NCI-H187 treated with DMSO at 0.1 percent for 48 hours (cell line): ENCODE measurements around the gene PLEKHA6.

Experiments
- DNase-seq: peaks from one replicate; lab custom pipeline; 2025; lab: John Stamatoyannopoulos, UW

PLEKHA6 gene

DNA sequence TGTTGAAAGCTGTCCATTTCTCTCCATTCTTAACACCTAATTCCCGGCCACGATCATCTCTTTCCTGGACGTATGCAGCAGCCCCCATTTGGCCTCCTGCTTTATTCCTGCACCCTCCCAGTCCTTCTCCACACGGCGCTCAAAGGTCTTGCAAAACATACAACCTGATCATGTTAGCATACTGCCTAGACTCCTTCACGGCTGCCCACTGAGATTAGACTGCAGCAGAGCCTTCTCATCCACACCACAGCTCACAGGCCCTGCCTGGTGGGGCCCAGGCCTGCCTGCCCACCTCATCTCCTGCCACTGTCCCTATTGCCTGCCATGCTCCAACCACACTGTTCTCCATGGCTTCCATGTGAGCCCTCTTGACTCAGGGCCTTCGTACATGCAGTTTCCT lies 148.7 kb downstream of the PLEKHA6 start:
- no peak for DNase-seq

DNA sequence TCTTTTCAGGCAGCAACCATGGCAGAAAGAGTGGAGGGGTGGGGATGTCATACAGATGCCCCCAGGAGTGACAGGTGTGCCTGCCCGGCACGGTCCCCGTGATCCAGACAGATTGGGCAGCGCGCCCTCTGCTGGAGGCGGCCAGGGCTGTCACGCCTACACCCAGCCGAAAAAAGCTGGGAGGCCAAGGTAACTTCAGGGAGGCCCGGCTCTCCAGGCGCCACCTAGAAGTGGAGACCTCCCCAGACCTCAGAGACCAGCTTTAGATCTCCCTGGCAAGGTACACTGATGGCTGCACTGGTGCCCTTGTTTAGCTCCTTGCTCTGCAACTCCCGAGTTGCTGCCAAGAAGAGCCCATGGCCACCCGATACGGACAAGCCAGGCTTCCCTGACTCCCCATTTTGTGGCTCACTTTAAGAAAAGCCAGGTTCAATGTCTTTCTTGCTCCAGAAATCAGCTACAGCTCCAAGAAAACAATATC lies 152.6 kb downstream of the PLEKHA6 start:
- DNase-seq = no peak

DNA sequence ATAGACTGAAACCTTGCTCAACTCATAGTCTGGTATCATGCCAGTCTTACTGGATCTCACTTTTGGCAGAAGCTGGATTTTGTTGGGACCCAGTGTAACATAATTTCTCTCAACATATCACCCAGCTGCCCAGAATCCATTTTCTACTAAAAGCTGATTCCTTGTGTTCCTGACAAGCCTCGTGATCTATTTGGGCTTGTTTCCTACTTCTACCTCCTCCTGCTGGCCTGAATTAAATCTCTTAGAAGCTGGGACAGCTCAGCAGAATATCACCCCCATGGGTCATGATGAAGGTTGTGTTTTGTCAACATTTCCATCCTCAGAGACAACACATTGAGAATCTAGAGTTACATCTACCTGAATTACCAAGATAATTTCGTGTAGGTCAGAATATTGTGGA lies 153.6 kb downstream of the PLEKHA6 start:
- no peak for DNase-seq

DNA sequence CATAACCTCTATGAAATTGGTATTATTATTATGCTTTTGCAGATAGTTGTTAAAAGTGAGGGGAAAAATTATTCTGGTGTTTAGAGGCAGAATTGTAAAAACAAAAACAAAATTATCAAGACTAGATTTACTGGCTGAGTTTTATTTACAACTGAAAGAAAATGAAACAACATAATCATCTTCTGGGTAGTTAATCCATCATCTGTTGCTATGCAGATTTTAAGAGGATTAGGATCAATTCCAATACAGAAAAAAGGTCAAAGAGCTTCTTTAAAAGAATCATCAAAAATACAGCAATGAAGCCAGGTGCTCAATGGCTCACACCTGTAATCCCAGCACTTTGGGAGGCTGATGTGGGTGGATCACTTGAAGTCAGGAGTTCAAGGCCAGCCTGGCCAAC lies 154.2 kb downstream of the PLEKHA6 start:
- no peak for DNase-seq

DNA sequence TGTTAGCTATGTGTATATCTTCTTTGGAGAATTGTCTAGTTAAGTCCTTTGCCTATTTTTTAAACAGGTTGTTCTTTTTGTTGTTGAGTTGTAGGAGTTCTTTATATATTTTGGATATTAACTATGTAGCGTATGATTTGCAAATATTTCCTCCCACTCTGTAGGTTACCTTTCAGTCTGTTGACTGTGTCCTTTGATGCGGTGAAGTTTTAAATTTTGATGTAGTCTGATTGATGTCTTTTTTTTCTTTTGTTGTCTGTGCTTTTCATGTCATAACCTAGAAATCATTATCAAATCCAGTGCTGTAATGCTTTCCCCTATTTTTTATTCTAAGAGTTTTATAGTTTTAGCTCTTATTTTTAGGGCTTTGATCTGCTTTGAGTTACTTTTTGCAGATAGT lies 154.8 kb downstream of the PLEKHA6 start:
- DNase-seq = no peak

DNA sequence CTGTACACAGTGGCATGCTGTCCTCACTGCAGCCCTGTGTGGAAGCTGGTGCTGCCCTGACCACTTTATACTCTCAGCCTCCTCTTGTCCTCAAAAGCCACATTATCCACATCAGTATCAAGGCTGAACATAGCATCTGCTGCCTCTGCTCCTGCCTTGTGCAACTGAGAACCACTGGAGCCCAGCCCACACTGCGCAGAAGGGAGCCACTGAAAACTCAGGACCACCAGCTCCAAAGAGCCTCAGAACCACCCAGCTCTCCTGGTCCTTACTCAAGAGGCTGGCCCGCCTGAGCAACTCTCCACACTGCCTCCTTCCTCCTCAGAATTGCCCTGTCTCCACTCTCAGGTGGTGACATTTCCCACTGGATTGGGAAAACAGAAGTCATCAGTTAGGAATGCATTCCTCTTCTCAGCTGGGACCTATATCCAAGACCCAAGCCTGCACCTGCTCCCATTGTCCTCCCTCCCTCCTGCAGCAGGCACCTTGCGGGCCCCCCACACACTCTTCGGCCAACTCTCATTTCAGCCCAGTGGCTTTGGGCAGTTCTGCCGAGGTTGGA lies 156.4 kb downstream of the PLEKHA6 start:
- DNase-seq = no peak

DNA sequence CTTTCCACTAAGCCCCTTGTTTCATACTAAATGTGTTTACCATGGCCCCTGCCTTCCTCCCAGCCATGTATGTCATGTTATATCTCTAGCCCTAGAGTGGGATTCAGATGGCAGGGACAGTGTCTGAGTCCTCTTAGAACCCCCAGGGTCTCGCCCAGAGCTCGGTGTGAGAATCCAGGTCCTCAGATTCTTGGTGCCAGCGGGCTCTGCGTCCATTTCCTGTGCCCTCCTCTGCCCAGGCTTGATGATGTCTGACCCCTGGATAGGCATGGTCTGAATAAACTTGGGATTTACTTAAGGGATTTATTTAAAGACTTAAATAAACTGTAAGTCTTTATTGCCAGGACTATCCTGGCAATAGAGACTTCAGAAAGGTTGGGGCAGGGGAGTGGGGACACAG lies 157.2 kb downstream of the PLEKHA6 start:
- no peak for DNase-seq

DNA sequence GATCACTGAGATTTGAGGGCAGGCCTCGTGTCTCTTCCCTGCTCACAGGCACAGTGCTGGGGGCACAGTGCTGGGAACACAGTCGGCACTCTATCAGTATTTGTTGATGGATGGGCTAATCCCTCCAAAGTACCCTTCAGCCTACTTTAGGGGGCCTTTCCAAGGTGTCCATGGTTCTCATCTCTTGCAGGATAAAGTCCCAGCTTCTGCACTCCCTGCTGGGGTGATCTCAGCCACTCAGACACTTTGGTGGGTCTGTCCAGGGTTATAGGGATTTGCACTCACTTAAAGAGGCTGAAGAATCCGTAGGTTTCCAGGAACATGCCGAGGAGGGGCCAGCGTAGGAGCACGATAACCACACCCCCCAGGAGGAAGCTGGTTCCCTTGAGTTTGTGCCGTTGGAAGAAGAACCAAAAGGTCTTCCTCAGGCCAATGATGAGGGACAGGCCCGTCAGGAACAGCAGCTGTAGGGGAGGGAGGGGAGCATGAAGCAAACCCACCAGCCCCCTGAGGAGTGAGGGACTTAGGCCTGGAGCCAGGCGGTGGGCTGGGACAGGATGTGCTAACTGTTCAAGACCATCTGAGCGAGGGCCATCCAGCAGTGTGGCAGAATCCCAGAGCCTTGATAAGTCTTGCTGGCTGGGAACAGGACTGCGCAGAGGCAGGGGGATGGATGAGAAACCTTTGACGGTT lies 158.2 kb downstream of the PLEKHA6 start:
- DNase-seq = no peak

DNA sequence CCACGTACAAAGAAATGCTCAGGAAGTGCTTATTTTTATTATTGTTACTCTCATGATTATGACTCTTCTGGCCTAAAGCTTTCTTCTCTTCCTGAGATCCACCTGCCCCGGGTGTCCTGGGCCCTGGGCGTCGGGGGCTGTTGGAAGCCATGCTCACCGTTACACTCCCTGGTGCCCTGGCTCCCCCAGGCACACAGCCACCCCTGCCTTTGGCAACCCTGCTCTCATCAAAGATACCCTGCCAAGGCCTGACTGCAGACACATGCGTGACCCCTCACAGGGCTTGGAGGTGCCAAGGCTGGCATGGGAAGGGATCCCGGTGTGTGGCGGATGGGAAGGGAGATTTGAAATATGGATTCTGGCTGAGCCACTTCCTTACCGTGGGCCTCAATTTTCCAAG lies 160.2 kb downstream of the PLEKHA6 start:
- DNase-seq = no peak

DNA sequence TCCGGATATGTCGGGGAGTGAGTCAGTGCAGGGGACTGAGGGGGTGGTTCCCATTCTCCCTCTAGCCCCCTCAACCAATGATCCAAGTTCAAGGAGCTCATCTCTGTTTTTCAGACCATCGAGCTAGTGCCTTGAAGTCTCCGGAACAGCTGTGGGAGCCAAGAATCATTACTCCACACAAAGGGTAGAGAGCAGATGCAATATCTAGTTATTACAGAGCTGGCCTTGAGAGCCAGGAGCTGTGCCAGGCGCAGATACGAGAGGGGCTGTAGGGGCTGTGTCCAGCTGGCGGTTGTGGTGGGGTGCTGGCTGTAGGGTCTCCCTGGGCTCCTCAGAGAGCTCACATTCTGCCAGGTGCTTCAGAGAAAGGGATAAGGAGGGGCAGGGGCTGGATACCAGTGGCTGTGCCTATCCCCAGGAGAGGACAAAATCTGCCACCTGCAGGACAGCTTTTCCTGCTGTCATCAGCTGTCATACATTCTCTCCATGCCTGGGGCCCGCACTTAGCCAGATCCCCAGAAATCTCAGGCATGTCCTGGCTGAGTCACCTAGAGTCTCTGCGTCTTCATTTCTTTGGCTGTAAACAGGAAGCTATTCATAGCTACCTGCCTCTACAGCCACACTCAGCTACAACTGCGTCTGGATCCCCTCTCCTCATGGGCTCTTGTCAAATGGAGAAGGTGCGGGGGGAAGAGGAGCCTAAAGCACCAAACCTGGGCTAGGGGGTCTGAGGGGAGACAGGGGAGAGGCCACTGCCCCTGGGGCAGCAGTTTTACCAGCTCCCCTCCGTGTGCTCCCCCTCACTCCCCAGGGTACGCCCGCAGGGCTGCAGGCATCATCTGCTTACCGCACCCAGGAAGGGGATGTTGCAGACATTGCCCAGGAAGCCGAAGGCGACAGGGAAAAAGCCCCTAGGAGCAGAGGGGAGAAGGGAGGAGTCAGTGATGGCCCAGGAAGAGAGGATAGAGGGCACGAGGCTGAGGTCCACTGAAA lies 161.1 kb downstream of the PLEKHA6 start:
- DNase-seq = no peak

DNA sequence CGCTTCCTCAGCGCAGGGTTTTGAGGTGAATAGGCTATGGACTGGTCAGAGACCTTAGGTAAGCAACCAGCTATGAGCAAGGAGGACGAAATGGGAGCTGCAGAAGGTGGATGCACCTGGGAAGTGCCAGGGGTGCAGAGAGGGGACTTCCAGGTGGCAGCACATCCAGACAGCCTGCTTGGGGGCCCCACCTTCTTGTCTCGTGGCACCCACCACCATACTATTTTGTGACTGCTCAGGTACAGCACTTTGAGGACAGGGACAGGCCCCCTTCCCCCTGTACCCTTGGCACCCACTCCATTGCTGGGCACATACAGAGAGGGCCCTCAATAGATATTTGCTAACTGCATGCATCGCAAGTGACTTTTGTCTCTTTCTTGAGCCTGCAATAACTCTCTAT lies 162.7 kb downstream of the PLEKHA6 start:
- DNase-seq = no peak

DNA sequence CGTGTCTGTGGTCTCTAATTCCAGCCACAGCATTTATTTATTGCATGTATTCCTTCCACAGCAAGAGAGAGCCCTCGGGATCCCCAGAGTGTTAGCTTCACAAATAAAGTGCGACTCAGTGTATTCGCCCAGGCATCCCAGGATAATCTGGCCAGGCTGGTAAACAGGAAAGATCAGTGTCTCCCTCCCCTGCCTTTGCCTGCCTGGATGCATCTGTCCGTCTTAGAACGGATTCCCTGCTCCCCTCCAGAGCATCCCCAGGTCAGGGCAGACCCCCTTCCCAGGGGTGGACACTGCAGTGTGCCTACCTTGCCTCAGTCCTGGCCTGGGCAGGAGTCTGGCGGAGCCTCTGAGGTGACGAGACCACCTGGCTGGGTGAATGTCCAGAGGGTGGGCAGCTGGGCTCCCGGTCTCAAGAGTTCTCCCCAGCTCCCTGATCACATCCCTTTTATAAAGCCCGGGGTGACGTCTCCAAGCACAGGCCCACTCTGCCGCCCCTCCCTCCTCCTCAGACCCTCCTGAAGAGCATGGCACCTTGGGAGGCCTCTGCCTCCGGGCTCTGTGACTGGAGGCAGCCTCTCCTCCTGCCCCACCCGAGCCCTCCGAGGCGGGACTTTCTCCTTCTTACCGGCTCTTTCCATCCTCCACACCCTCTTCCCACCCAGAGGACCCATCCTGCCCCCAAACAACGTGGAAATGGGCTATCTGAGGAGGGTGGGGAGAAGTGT lies 163.5 kb downstream of the PLEKHA6 start, which contains the start of gene KISS1:
Gene KISS1, minus strand, starts transcription at position 424 of the 728 bp plus-strand sequence. CDS start 3,615 bp downstream, outside the sequence.
- DNase-seq = no peak

DNA sequence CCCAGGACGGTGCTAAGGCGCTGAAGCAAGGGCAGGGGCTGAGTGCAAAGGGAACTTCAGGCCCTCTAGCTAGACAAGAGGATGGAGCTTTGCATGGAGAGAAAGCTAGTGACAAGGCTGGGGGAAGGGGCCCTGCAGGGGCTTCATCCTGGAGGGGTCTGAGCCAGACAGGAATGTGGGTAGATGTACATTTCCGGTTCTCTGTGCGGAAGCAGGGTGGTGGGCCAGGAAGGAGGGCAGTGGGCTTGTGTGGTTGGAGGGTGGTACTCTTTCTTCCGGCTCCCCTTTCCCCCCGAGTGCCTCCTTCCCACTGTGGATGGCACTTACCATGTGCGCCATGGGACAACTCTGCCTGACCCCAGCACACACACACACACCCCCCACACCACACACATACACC lies 165.0 kb downstream of the PLEKHA6 start:
- DNase-seq = no peak

DNA sequence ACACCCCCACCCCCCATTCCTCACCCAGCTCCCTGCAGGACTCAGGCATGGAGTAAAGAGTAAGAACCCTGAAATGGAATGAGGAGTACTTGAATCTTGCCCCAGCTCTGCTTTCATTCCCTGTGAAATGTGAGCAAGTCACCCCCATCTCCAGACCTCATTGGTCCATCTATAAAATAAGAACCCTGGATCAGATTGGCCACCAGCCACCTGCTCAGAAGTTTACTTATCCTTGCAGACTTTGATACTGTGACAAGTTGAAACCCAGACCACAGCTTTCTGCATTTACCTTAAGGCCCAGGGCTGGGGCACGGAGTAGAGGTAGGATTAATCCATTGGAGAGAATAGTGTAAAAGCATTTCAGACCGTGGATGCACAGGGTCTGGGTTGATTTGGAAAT lies 165.6 kb downstream of the PLEKHA6 start:
- DNase-seq = no peak

DNA sequence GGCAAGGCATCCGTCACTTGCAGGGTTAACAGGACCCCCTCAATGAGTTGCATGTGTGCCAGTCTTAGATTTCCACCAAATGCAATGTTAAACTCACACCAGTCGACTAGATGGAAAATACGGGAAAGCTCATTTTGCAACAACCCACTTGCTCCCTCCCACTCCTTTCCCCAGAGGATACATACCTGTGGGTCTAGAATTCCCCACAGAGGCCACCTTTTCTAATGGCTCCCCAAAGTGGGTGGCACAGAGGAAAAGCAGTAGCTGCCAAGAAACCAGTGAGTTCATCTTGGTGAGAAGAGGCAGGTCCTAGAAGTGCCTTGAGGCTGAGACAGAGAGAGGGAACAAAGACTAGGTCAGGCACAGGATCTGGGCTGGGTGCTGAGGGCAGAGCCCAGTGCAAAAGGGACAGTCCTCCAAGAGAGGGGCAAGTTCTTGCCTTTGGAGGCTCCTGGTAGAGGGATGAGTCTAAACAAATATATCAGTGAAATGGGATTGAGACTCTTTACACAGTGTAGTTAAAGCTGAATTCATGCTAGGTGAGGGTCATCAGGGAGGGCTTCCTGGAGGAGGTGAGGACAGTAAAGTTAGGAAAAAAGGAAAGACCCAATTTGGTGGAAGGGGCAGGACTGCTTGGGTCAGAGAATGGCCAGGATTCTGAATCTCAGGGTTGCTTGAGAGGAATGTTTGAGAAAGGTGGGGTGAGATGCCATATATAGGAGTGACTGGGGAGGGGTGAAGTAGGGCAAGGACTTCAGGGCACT lies 167.0 kb downstream of the PLEKHA6 start:
- no peak for DNase-seq

DNA sequence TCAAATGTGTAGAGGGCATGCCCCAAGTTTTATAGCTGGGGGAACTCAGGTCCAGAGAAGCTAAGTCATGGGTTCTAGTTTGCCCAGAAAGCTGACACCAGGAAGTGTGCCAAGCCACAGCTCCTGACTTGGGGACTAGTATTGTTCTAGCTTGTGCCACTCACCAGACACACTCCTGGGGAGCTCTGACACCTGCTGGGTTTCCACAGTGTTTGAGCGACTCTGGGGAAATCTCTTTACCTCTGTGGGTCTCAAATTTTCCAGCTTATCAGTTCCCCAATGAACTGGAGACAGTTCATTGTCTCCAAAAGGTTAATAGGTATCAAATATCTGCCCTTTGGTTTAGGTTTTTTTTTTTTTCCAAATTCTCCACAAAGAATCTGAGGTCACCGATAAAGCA lies 167.7 kb downstream of the PLEKHA6 start:
- DNase-seq = no peak

DNA sequence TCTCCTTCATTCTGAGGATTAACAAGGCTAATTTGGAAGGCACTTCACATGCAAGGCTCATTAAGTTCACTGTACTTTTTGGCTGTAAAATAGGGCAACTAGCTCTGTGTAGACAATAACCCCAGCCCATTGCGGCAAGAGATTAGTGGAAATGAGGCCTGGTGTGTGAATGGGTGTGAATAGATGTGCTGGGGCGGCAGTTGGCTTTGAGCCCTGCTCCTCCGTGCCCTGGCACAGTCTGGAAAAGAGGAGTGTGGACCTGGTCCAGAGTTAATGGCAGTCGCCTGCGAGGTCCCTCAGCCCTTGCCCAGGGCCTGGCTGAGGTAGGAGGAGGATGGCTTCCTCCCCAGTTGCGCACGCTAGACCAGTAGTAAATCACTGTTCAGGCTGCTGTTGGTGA lies 168.3 kb downstream of the PLEKHA6 start:
- no peak for DNase-seq

DNA sequence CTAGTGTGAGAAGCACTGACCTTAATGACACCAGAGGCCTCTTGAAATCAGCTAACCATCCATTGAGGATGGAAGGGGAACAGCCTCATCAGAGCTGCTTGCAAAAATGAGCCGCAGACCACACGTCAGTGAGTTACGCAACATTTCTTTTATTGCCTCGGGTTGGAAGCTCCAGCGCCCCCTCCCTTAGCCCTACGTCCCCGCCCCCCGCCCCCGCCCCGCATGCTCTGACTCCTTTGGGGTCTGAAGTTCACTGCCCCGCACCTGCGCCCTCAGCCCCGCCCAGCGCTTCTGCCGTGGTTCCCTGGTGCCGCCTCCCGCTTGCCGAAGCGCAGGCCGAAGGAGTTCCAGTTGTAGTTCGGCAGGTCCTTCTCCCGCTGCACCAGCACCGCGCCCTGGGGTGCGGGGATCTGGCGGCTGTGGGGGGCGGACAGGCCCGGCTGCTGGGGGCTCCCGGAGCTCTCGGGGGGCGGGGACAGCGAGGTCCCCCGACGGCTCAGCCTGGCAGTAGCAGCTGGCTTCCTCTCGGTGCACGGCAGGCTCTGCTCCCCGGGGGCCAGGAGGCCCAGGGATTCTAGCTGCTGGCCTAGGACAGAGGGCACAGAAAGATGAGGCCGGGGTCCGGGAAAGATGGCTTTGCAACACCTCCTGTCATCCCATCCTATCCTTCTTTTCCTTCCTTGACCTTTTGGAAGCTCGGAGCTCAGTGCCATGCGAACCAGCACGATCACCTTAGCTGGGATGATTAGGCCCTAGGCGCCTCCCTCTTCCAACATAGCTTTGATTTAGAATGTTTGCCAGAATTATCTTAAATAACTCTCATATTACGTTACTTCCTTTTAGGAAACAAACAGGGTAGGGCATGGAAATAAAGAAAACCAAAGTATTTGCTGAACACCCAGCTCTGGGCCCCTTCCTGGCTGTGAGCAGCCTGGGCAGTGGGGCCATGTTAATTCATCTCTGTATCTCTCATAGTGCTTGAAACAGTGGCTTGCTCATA lies 169.2 kb downstream of the PLEKHA6 start:
- DNase-seq = no peak

DNA sequence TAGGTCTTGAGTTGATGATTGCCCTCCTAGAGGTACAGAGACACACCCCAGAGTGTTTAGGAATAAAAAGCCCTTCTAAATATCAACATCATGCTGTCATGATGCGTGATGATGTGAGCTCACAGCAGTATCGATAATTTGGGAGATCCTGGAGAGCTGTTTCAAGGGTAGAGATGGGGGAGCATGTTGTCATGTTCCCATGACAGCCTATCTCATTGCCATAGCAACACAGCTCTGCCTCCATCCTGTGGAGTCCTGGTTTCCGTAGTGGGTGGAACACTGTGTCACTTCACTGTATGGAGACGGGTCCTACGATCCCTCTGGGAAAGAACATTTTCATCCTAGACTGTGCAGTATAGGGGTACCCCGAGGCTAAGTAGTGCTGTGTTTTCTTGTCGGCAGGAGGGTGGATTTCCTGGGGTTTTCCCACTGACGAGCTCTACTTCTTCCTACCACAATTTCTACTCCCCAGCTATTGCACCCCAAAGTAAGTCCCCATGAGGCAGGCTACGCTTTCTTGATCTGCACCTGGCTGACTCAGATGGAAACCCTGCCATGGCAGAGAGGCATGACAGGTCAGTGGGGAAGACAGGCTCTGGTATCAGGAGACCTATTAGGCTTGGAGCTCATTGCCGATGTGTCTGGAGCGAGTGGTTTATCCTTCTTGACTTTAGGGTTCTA lies 170.6 kb downstream of the PLEKHA6 start:
- no peak for DNase-seq
